ENCODE results near the gene UBE2L6. TPM values are rescaled to one million over a fixed set of nuclear protein-coding genes. Genes with fewer than 3 reads are reported as not detected.
A peak's percentile ranks its signal among the peaks of the same experiment; 100 is the strongest.

The UBE2L6 gene
- total and polyA plus RNA-seq, 11 donors = 10.2 to 175 (median 14.5) TPM

DNA sequence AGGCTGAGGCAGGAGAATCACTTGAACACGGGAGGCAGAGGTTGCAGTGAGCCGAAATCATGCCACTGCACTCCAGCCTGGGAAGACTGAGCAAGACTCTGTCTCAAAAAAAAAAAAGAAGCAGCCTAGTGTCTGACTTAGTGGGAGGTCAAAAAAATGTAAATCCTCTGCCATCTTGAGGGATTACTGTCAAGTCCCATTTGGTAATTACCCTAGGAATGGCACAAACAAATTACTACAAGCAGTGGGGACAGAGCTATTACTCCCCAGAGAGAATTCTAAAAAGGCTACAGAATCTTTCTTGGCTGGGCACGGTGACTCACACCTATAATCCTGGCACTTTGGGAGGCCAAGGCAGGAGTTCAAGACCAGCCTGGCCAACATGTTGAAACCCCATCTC is 33.8 kb upstream of the UBE2L6 start:
- TF ChIP-seq, protein P1, sequence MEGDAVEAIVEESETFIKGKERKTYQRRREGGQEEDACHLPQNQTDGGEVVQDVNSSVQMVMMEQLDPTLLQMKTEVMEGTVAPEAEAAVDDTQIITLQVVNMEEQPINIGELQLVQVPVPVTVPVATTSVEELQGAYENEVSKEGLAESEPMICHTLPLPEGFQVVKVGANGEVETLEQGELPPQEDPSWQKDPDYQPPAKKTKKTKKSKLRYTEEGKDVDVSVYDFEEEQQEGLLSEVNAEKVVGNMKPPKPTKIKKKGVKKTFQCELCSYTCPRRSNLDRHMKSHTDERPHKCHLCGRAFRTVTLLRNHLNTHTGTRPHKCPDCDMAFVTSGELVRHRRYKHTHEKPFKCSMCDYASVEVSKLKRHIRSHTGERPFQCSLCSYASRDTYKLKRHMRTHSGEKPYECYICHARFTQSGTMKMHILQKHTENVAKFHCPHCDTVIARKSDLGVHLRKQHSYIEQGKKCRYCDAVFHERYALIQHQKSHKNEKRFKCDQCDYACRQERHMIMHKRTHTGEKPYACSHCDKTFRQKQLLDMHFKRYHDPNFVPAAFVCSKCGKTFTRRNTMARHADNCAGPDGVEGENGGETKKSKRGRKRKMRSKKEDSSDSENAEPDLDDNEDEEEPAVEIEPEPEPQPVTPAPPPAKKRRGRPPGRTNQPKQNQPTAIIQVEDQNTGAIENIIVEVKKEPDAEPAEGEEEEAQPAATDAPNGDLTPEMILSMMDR (IDR thresholded peaks at IDR 0.05) = no peak
- TF ChIP-seq POLR2A (IDR thresholded peaks at IDR 0.05) = no peak
- 89 to 96% (median 93%) methylated on average over 3 of the region's 3 CpGs for WGBS, 4 donors
- H3K4me1 ChIP-seq = peaks cover 0 to 34% (median 6%) of the 10 kb centered on the region in 12 donors
- H3K36me3 ChIP-seq = peaks cover 0 to 34% (median 23%) of the 10 kb centered on the region in 9 donors
- H3K27me3 ChIP-seq = peaks cover 0 to 4% (median 0%) of the 10 kb centered on the region in 9 donors
- no peak overlapping the region for H3K4me3 ChIP-seq
- intact Hi-C loops (cut with DNase I) = no loop called here
- H3K9me3 ChIP-seq = no peaks in the 10 kb centered on the region
- H3K27ac ChIP-seq = no peak overlapping the region
- ATAC-seq = no peak
- no peak for DNase-seq

DNA sequence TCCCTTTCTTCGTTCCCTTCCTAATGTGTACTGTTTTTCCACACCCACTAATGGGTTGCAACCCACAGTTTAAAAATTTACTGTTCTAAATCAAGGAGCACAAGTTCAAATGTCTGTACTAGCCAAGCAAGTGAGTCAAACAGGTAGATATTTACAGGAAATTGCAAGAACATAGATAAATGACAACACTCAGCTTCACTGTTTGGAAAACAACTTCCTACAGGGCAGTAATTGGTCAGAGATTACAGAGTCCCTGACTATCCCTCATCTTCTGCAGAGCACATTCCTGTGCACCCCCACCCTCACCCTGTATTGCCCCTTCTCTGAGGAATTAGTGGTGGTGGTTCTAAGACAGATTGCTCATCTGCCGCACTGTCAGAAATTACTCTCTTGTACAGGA is 31.9 kb upstream of the UBE2L6 start:
- peaks cover 0 to 22% (median 8%) of the 10 kb centered on the region in 9 donors for H3K36me3 ChIP-seq
- H3K4me1 ChIP-seq = peaks cover 0 to 31% (median 6%) of the 10 kb centered on the region in 12 donors
- H3K27me3 ChIP-seq = peaks cover 0 to 4% (median 0%) of the 10 kb centered on the region in 9 donors
- H3K27ac ChIP-seq = peak overlapping the region in 9 of 12 donors; percentile 15 to 95 (median 89)
- ATAC-seq = no peak
- H3K4me3 ChIP-seq = peak overlapping the region in 7 of 12 donors; percentile 54 to 83 (median 65)
- intact Hi-C loops (cut with DNase I) = loop anchor here in 1 of 10 donors (5.0 kb wide), 2 partner anchors 37 to 38 kb away; no protein-coding TSS in a partner anchor
- H3K9me3 ChIP-seq = no peaks in the 10 kb centered on the region
- WGBS, 4 donors = 37 to 65% (median 39%) methylated on average over 2 of the region's 2 CpGs
- DNase-seq = no peak
- no peak for TF ChIP-seq POLR2A (IDR thresholded peaks at IDR 0.05)
- TF ChIP-seq, protein P1 (IDR thresholded peaks at IDR 0.05) = no peak

DNA sequence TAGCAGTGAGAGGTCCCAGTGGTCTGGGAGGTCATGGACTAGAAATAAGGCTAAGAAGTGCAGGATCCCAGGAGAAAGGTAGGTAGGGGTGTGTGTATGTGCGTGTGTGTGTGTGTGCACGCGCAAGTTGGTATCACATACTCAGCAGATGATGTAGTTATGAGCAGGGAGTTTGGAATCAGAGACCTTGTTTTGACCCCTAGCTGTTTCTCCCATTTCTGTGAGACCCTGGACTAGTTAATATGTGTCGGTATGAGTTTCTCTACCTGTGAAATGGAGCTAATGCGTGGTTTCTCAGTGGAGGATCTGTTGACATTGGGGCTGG is 31.3 kb upstream of the UBE2L6 start:
- H3K36me3 ChIP-seq = peaks cover 0 to 22% (median 7%) of the 10 kb centered on the region in 9 donors
- H3K4me3 ChIP-seq = peak overlapping the region; percentile 33 to 83 (median 60)
- peaks cover 0 to 4% (median 0%) of the 10 kb centered on the region in 9 donors for H3K27me3 ChIP-seq
- peaks cover 0 to 26% (median 6%) of the 10 kb centered on the region in 12 donors for H3K4me1 ChIP-seq
- no peaks in the 10 kb centered on the region for H3K9me3 ChIP-seq
- DNase-seq (no peak), ATAC-seq (no peak)
- WGBS, 4 donors = 49 to 58% (median 55%) methylated on average over 5 of the region's 5 CpGs
- intact Hi-C loops (cut with DNase I) = loop anchor here in 1 of 10 donors (5.0 kb wide), 2 partner anchors 36 to 39 kb away; no protein-coding TSS in a partner anchor
- H3K27ac ChIP-seq = peak overlapping the region; percentile 15 to 97 (median 89)
- TF ChIP-seq, protein P1 (IDR thresholded peaks at IDR 0.05) = no peak
- no peak for TF ChIP-seq POLR2A (IDR thresholded peaks at IDR 0.05)

DNA sequence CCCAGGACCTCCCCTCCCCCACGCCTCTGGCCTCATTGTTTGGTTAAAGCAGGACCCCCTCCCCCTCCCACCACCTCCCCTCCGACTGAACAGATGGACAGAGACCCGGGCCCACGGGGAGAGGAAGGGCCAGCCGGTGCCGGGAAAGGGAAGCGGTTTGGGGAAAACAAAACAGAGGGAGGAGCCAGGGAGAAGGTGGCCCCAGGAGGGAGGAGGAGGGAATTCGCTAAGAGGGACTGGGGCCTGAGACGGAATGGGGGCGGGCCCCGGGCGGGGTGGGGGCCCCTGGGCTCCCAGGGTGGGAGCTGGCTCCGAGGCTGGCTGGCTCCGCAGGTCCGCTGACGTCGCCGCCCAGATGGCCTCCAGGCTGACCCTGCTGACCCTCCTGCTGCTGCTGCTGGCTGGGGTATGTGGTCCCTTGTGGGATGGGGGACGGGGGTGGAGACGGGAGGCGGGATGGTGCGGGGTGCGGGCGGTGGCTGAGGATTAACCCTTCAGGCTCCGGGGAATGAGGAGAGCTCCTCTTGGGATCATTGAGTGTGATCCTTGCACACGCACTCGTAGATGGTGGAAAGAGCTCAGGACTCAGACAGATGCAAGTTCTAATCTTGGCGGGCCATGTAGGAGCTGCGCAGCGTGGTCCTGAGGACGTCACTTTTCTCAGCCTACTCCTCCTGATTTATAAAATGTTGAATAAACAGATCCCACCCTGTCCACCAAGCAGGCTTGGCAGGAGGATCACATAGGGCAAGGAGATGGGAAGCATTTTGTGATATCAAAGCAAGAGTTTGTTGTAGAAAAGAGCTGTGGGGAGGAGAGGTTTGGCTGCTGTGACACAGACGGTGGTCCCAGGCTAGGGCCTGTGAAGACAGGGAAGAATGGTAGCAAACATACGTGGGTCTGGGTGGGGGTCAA is 30.7 kb upstream of the UBE2L6 start:
- Histone ChIP-seq H3K4me3 (peak overlapping the region; percentile 33 to 83 (median 60)), H3K4me1 (peaks cover 0 to 26% (median 6%) of the 10 kb centered on the region in 12 donors), H3K9me3 (no peaks in the 10 kb centered on the region), H3K27ac (peak overlapping the region; percentile 86 to 97 (median 89)), H3K36me3 (peaks cover 0 to 22% (median 7%) of the 10 kb centered on the region in 9 donors), H3K27me3 (peaks cover 0 to 4% (median 0%) of the 10 kb centered on the region in 9 donors)
- ATAC-seq (peak; percentile 88 to 96 (median 95)), DNase-seq (peak; percentile 82 to 90 (median 87))
- intact Hi-C loops (cut with DNase I) = loop anchor here in 1 of 10 donors (5.0 kb wide), 2 partner anchors 36 to 39 kb away; no protein-coding TSS in a partner anchor
- TF ChIP-seq, protein P1 (IDR thresholded peaks at IDR 0.05) = no peak
- TF ChIP-seq POLR2A (IDR thresholded peaks at IDR 0.05) = no peak
- WGBS, 4 donors = 5 to 6% (median 5%) methylated on average over 29 to 33 of the region's 33 CpGs
